GM18861 (cell line): Measurements from ENCODE around the gene ST3GAL5.
A peak's percentile ranks its signal among the peaks of the same experiment; 100 is the strongest.

Experiments used
- ATAC-seq: cut with Tn5 transposase; IDR thresholded peaks from one replicate; pipeline ENCODE4 v1.9.1; 2021; ENCODE audit not compliant: unreplicated experiment

Gene ST3GAL5

GRCh38 chr2:85867556-85868292, 21.1 kb downstream of the ST3GAL5 start:
- ATAC-seq = no peak

- no peak for ATAC-seq
These were observed 21.7 kb downstream of the ST3GAL5 start for GRCh38 chr2:85867121-85867520.

- no peak for ATAC-seq
These were observed 22.6 kb downstream of the ST3GAL5 start for GRCh38 chr2:85866165-85866659.

GRCh38 chr2:85865539-85866164, 23.1 kb downstream of the ST3GAL5 start:
- peak; percentile 56 for ATAC-seq

- ATAC-seq = no peak
These were observed 24.1 kb downstream of the ST3GAL5 start for GRCh38 chr2:85864654-85865053.

- ATAC-seq = no peak
These were observed 26.4 kb downstream of the ST3GAL5 start for GRCh38 chr2:85862426-85862825.

GRCh38 chr2:85861650-85862049, 27.1 kb downstream of the ST3GAL5 start:
- no peak for ATAC-seq

GRCh38 chr2:85861180-85861579, 27.6 kb downstream of the ST3GAL5 start:
- ATAC-seq = peak; percentile 53

GRCh38 chr2:85858841-85859240, 29.9 kb downstream of the ST3GAL5 start:
- ATAC-seq = no peak

GRCh38 chr2:85854897-85855296, 33.9 kb downstream of the ST3GAL5 start:
- no peak for ATAC-seq

- ATAC-seq = no peak
These were observed 34.7 kb downstream of the ST3GAL5 start for GRCh38 chr2:85854166-85854509.

- peak; percentile 45 for ATAC-seq
These were observed 35.2 kb downstream of the ST3GAL5 start for GRCh38 chr2:85853499-85854165.

GRCh38 chr2:85852937-85853498, 35.8 kb downstream of the ST3GAL5 start:
- peak; percentile 63 for ATAC-seq

GRCh38 chr2:85852152-85852840, 36.5 kb downstream of the ST3GAL5 start:
- ATAC-seq = no peak

GRCh38 chr2:85851253-85852151, 37.3 kb downstream of the ST3GAL5 start:
- ATAC-seq = no peak

GRCh38 chr2:85850451-85850850, 38.3 kb downstream of the ST3GAL5 start:
- no peak for ATAC-seq

- no peak for ATAC-seq
These were observed 41.7 kb downstream of the ST3GAL5 start for GRCh38 chr2:85847051-85847588.

GRCh38 chr2:85846411-85846810, 42.4 kb downstream of the ST3GAL5 start:
- no peak for ATAC-seq

- ATAC-seq = no peak
These were observed 44.3 kb downstream of the ST3GAL5 start for GRCh38 chr2:85844486-85844885.

- no peak for ATAC-seq
These were observed 45.2 kb downstream of the ST3GAL5 start for GRCh38 chr2:85843543-85843942.
